MM.1S (cell line): ENCODE data around the gene COMT.

ENCODE experiments used
- CTCF ChIP-seq: fragments of 300-600 bp; sonication (generic); IDR thresholded peaks from 2 replicates; pipeline ENCODE4 v1.5.1; 2016; ENCODE audit warnings: antibody characterized with exemption, low read length, mixed read lengths
- EZH2 ChIP-seq: fragments of 300-600 bp; sonication (generic); optimal IDR thresholded peaks from 2 replicates; pipeline ENCODE3; 2017; ENCODE audit warnings: low read depth, mild to moderate bottlenecking, antibody characterized with exemption, low read length, mixed read lengths

- TF ChIP-seq CTCF (no peak), EZH2 (no peak)
These were observed 40.7 kb upstream of the COMT start for GRCh38 chr22:19900707-19901436.
